Choroid plexus epithelial cell (primary cell): ENCODE results near the gene DIP2C.
A peak's percentile ranks its signal among the peaks of the same experiment; 100 is the strongest.
"Not testable (repeated sequence)": the region's sequence is repeated elsewhere in the genome, so short reads cannot be mapped to it uniquely, and the experiment has no call there.

Experiments
- DNase-seq: peaks from one replicate; pipeline ENCODE4 v3.0.0-alpha.2; 2010; ENCODE audit warnings: low read depth
- H3K4me3 ChIP-seq: 2 replicates; pipeline ENCODE4 v1.5.1; 2011; ENCODE audit warnings: low read depth, mild to moderate bottlenecking, control low read depth, low read length, moderate library complexity
- TF ChIP-seq, protein P1 (sequence below): conservative IDR thresholded peaks from 2 replicates; pipeline ENCODE4 v1.5.1; 2011; ENCODE audit warnings: low read depth, mild to moderate bottlenecking, control low read depth, inconsistent platforms, low read length, moderate library complexity

Gene DIP2C

DNA sequence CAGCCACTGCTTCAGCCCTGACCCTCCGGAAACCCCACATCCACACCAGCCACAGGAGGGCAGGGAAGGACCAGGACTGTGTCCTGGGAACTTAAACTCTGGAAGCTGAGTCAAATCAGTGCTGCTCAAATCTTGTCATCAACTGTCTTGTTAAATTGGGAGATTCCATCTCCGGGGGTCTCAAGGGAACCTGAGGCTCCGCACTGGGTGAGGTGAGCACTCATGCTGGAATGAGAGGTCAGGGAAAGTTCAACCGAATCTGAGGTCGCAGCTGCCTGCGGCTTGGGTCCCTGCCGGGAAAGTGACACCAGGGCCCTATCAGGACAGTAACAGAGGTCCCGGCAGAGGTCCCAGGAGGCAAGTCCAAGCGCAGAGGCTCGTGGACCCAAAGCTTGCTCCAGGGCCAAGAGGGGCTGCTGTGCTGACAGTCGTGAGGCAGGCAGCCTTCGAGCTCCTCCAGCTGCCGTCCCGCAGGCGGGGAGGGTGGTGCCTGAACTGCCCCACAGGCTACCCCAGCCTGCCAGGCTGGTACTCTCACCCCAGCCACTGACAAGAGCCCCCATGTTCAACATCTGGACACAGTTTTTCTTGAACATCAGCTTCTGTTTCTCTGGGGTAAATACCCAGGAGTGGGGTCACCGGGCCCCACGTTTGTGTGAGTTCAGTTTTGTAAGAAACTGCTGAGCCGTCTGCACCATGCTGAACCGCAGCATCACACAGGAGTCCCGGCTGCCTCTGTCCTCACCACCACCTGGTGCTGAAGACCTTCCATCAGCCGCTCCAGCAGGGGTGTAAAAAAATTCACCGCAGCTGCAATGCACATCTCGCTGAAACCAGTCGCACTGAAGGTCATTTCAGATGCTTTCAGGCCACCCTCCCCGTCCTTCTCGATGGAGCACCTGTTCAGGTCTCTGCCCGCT is 101.0 kb downstream of the DIP2C start:
- H3K4me3 ChIP-seq = no peak overlapping the region
- DNase-seq = peak; percentile 76
- TF ChIP-seq, protein P1, sequence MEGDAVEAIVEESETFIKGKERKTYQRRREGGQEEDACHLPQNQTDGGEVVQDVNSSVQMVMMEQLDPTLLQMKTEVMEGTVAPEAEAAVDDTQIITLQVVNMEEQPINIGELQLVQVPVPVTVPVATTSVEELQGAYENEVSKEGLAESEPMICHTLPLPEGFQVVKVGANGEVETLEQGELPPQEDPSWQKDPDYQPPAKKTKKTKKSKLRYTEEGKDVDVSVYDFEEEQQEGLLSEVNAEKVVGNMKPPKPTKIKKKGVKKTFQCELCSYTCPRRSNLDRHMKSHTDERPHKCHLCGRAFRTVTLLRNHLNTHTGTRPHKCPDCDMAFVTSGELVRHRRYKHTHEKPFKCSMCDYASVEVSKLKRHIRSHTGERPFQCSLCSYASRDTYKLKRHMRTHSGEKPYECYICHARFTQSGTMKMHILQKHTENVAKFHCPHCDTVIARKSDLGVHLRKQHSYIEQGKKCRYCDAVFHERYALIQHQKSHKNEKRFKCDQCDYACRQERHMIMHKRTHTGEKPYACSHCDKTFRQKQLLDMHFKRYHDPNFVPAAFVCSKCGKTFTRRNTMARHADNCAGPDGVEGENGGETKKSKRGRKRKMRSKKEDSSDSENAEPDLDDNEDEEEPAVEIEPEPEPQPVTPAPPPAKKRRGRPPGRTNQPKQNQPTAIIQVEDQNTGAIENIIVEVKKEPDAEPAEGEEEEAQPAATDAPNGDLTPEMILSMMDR = peak; percentile 66

DNA sequence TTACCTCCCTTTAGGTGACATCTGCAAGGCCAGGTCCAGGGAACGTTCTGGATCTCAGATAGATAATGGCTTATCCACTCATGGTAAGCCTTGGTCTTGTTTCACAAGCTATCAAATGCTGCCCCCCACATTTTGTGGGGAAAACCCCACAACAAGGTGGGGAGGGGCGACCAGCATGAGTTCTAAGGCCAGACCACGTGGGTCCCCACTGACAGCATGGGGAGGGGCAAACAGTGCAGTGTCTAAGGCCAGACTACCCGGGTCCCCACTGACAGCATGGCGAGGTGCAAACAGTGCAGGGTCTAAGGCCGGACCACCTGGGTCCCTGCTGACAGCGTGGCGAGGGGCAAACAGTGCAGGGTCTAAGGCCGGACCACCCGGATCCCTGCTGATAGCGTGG is 102.8 kb downstream of the DIP2C start:
- no peak overlapping the region for H3K4me3 ChIP-seq
- no peak for DNase-seq
- TF ChIP-seq, protein P1 = no peak

DNA sequence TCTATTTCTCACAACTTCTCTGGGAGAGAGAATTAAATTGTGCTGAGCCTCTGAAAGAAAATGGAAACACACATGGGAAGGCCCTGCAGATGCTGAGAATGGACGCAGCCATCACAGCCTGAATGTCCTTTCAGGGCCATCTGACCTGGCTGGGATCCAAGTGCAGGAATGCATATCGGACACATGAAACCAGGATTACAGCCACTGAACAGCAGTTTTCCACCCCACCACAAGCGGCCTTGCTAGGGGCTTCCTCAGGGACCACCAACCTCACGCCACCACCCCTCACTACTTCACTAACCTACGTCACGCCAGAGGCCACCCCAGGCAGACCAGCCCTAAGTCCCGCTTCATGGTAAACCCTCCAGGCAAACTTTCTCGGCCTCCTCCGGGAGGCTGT is 103.3 kb downstream of the DIP2C start:
- no peak overlapping the region for H3K4me3 ChIP-seq
- TF ChIP-seq, protein P1 = no peak
- DNase-seq = no peak

DNA sequence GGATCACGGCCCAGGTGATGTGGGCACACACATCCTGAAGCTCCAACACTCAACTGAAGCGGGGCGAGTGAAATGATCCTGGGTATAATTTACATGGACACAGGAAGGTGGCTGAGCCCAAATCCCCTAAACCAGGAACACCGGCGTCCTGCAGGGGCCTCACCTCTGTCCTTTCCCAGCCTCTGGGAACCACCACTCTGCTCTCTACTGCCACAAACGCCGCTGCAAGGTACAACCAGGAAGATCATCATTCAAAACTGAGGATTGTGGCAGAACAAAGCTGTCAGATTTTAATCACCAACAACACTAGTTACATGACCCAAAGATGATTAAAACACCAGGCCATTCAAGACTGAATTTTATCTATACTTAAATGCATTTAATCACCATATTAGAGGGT is 104.0 kb downstream of the DIP2C start:
- no peak overlapping the region for H3K4me3 ChIP-seq
- TF ChIP-seq, protein P1 = no peak
- DNase-seq = no peak

DNA sequence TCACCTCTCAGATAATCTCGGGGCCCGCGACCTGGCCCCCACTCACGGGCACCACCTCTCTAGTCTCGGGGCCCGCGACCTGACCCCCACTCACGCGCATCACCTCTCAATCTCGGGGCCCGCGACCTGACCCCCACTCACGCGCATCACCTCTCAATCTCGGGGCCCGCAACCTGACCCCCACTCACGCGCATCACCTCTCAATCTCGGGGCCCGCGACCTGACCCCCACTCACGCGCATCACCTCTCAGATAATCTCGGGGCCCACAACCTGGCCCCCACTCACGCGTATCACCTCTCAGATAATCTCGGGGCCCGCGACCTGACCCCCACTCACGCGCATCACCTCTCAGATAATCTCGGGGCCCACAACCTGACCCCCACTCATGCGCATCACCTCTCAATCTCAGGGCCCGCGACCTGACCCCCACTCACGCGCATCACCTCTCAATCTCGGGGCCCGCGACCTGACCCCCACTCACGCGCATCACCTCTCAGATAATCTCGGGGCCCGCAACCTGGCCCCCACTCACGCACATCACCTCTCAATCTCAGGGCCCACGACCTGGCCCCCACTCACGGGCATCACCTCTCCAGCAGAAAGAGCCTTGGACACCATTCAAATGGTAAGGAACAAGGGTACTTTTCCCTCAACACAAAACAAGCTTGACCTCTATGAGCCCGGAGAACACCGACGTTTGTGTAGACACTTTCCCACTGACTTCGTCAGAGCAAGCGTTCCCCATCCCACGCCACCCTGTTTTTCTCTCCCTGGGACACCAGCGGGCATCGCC is 104.8 kb downstream of the DIP2C start:
- not testable (repeated sequence) for DNase-seq, H3K4me3 ChIP-seq

DNA sequence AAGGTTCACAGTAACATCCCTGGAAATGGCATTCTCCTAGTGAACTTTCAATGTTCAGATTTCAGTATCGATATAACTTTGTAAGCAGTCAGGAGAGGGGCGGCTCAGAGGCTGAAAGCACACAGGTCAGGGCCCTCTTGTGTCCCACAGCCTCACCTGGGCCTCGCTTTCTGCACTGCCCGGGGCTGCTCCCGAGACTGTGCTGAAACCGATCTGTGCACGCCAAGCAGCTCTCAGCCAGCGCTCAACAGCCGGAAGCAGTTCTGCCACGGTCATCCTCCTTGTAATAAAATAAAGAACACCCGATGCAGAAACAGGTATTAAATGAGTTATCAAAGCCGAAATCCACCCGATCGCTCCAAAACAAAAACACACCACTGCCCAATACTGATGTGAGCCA is 106.0 kb downstream of the DIP2C start:
- H3K4me3 ChIP-seq = no peak overlapping the region
- DNase-seq = no peak
- TF ChIP-seq, protein P1 = no peak

DNA sequence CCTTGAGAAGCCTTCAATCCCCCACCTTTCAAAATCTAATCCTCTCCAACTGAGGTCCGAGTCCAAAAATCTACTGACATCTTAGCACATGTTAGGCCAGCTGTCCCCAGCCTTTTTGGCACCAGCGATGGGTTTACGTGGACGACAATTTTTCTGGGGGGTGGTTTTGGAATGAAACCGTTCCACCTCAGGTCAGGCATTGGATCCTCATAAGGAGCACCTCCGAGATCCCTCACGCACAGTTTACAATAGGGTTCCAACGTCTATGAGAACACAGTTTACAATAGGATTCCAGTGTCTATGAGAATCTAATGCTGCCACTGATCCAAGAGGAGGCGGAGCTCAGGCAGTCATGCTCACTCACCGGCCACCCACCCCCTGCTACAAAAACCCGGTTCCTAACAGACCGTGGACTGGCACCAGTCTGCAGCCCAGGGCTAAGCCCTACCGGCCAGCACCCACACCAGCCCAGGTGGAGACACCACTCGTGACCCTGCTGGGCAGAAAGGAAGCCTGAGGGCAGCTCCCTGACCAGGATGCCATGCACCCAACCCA is 107.6 kb downstream of the DIP2C start:
- no peak overlapping the region for H3K4me3 ChIP-seq
- DNase-seq = no peak
- TF ChIP-seq, protein P1 = no peak
